A549 (cell line): ENCODE measurements around the gene CSTF3. TPM values are rescaled to one million over a fixed set of nuclear protein-coding genes. Genes with fewer than 3 reads are reported as not detected.

Experiments used
- ATAC-seq, 2 experiments: fragments of 200-7000 bp in 1 of 2; fragments of >200 bp in 1 of 2; cut with Nextera tagmentation in 1 of 2; cut with Tn5 transposase in 1 of 2; 3 replicates each; pipeline versions ENCODE4 v1.8.0 to v1.9.1; 2018 to 2020; ENCODE audit warnings: mild to moderate bottlenecking in 1 of 2, moderate library complexity in 1 of 2
- CTCF ChIA-PET: fragments of 300-600 bp; sonication (Branson Sonifier 250); formaldehyde crosslinking; extraction: SDS; loops from one replicate; lab custom pipeline; 2021; ENCODE audit warnings: antibody characterized with exemption, inconsistent platforms; lab: Yijun Ruan, JAX
- POLR2A ChIA-PET: fragments of 350-600 bp; formaldehyde crosslinking; extraction: SDS; loops from one replicate; lab custom pipeline; 2021; ENCODE audit warnings: antibody characterized with exemption, inconsistent platforms; lab: Yijun Ruan, JAX
- DNase-seq, 2 experiments: peaks; one replicate each; pipeline versions ENCODE4 v3.0.0 to v3.0.0-alpha.2; 2011 to 2016; ENCODE audit warnings: low read depth in 1 of 2, low spot score in 1 of 2
- FAIRE-seq: peaks from 2 replicates; lab custom pipeline; 2011; peaks lifted over from hg19 to GRCh38; lab: Jason Lieb, UNC
- H3K27ac ChIP-seq, 2 experiments: fragments of >200 bp; sonication (Bioruptor Twin); formaldehyde crosslinking; 3 replicates each; pipeline ENCODE4 v1.5.1; 2016 to 2017
- H3K4me1 ChIP-seq: fragments of >200 bp; sonication (Bioruptor Twin); formaldehyde crosslinking; 3 replicates; pipeline ENCODE4 v1.6.1; 2016
- H3K4me2 ChIP-seq: fragments of >200 bp; sonication (Bioruptor Twin); formaldehyde crosslinking; 3 replicates; pipeline ENCODE4 v1.6.1; 2016
- H3K4me3 ChIP-seq: fragments of >200 bp; sonication (Bioruptor Twin); formaldehyde crosslinking; 3 replicates; pipeline ENCODE4 v1.5.1; 2016
- H3K9me3 ChIP-seq: fragments of >200 bp; sonication (Bioruptor Twin); formaldehyde crosslinking; 3 replicates; pipeline ENCODE4 v1.6.1; 2016
- ATOH8 ChIP-seq: fragments of 250-450 bp; sonication (Bioruptor Pico); IDR thresholded peaks from 2 replicates; pipeline ENCODE4 v1.5.0; 2020; ENCODE audit warnings: low read depth, mild to moderate bottlenecking, moderate library complexity
- BCL3 ChIP-seq: fragments of >200 bp; sonication (Bioruptor Twin); formaldehyde crosslinking; IDR thresholded peaks from 3 replicates; pipeline ENCODE4 v1.6.1; 2016
- CBX2 ChIP-seq: fragments of 200-600 bp; sonication (generic); IDR thresholded peaks from 2 replicates; pipeline ENCODE4 v1.6.1; 2016; ENCODE audit warnings: low read depth, mild to moderate bottlenecking, borderline replicate concordance
- CHD4 ChIP-seq: fragments of 200-600 bp; sonication (generic); IDR thresholded peaks from 2 replicates; pipeline ENCODE4 v1.6.1; 2016; ENCODE audit warnings: antibody characterized with exemption, mild to moderate bottlenecking, borderline replicate concordance
- CTCF ChIP-seq: fragments of >200 bp; sonication (Bioruptor Twin); formaldehyde crosslinking; IDR thresholded peaks from 3 replicates; pipeline ENCODE4 v1.5.1; 2016
- ESRRA ChIP-seq: fragments of 150-350 bp; IDR thresholded peaks from 2 replicates; pipeline ENCODE4 v1.6.1; 2014; ENCODE audit warnings: mild to moderate bottlenecking, low read length, borderline replicate concordance
- FOXS1 ChIP-seq: fragments of 250-450 bp; sonication (Bioruptor Pico); IDR thresholded peaks from 2 replicates; pipeline ENCODE4 v1.5.0; 2020; ENCODE audit warnings: mild to moderate bottlenecking, moderate library complexity
- HDAC2 ChIP-seq: fragments of 200-600 bp; sonication (generic); IDR thresholded peaks from 2 replicates; pipeline ENCODE4 v1.6.1; 2016
- HEYL ChIP-seq: fragments of 250-450 bp; sonication (Bioruptor Pico); IDR thresholded peaks from 2 replicates; pipeline ENCODE4 v1.8.0; 2021; ENCODE audit warnings: mild to moderate bottlenecking, moderate library complexity
- HOXA7 ChIP-seq: fragments of 250-450 bp; sonication (Bioruptor Pico); IDR thresholded peaks from 2 replicates; pipeline ENCODE4 v1.5.0; 2020; ENCODE audit warnings: mild to moderate bottlenecking, moderate library complexity
- HOXB13 ChIP-seq: fragments of 250-450 bp; sonication (Bioruptor Pico); IDR thresholded peaks from 2 replicates; pipeline ENCODE4 v1.5.0; 2020; ENCODE audit warnings: low read depth, mild to moderate bottlenecking, moderate library complexity
- JUN ChIP-seq, 2 experiments: fragments of >200 bp; sonication (Bioruptor Twin); formaldehyde crosslinking; IDR thresholded peaks; 2 replicates in 1 of 2; 3 replicates in 1 of 2; pipeline ENCODE4 v1.6.1; 2016 to 2017
- KDM1A ChIP-seq: fragments of 200-600 bp; sonication (generic); IDR thresholded peaks from 2 replicates; pipeline ENCODE4 v1.6.1; 2016; ENCODE audit warnings: low read depth, mild to moderate bottlenecking
- MYC ChIP-seq: IDR thresholded peaks from 2 replicates; pipeline ENCODE4 v1.6.1; 2012; ENCODE audit warnings: mild to moderate bottlenecking, inconsistent platforms, low read length, improper control_type of control experiment, borderline replicate concordance
- NPAS2 ChIP-seq: fragments of 250-450 bp; sonication (Bioruptor Pico); IDR thresholded peaks from 2 replicates; pipeline ENCODE4 v1.8.0; 2022; ENCODE audit warnings: mild to moderate bottlenecking, moderate library complexity, borderline replicate concordance
- PBX3 ChIP-seq: IDR thresholded peaks from 2 replicates; pipeline ENCODE4 v1.6.1; 2012
- POLR2AphosphoS2 ChIP-seq: conservative IDR thresholded peaks from 2 replicates; pipeline ENCODE4 v1.6.1; 2012; ENCODE audit warnings: low read length, improper control_type of control experiment, inconsistent platforms
- RARB ChIP-seq: fragments of 250-450 bp; sonication (Bioruptor Pico); IDR thresholded peaks from 2 replicates; pipeline ENCODE4 v1.8.0; 2021; ENCODE audit warnings: mild to moderate bottlenecking, moderate library complexity
- RCOR1 ChIP-seq: fragments of 150-350 bp; IDR thresholded peaks from 2 replicates; pipeline ENCODE4 v1.6.1; 2014; ENCODE audit warnings: antibody characterized with exemption, low read length, low read depth
- RNF2 ChIP-seq: fragments of 200-600 bp; sonication (generic); IDR thresholded peaks from 2 replicates; pipeline ENCODE4 v1.6.1; 2016; ENCODE audit warnings: low read depth, mild to moderate bottlenecking, antibody characterized with exemption, moderate library complexity, borderline replicate concordance
- SMC3 ChIP-seq: fragments of >200 bp; sonication (Bioruptor Twin); formaldehyde crosslinking; IDR thresholded peaks from 3 replicates; pipeline ENCODE4 v1.6.1; 2018; ENCODE audit warnings: inconsistent platforms
- TP53 ChIP-seq: fragments of 250-450 bp; sonication (Bioruptor Pico); IDR thresholded peaks from 2 replicates; pipeline ENCODE4 v1.5.0; 2021; ENCODE audit warnings: mild to moderate bottlenecking, moderate library complexity
- USF2 ChIP-seq: fragments of 450-650 bp; IDR thresholded peaks from 2 replicates; pipeline ENCODE4 v1.6.1; 2014; ENCODE audit warnings: antibody characterized with exemption
- ZC3H11A ChIP-seq: fragments of 450-650 bp; IDR thresholded peaks from 2 replicates; pipeline ENCODE4 v1.6.1; 2014; ENCODE audit warnings: antibody characterized with exemption, mild to moderate bottlenecking
- ZSCAN20 ChIP-seq: fragments of 250-450 bp; sonication (Bioruptor Pico); IDR thresholded peaks from 2 replicates; pipeline ENCODE4 v1.8.0; 2022; ENCODE audit warnings: mild to moderate bottlenecking, moderate library complexity
- WGBS: methylation state at CpG from one replicate; pipeline ENCODE4 v1.1.6; 2017; ENCODE audit errors: missing lambda C conversion rate; 5-methylcytosine and 5-hydroxymethylcytosine counted together
- polyA plus RNA-seq, 4 experiments: library from polyadenylated mRNA; depleted of rRNA in 3 of 4; stranded (reverse); fragments of >200 nt; fragmentation: RNase III in 1 of 4; extraction: RNeasy Plus Mini Kit Qiagen cat#74134 plus additional on column Dnase treatment in 1 of 4; gene quantifications; 2 replicates in 3 of 4; 3 replicates in 1 of 4; pipeline ENCODE4 v1.2.3, GENCODE V29; 2011 to 2017

CSTF3 gene
- polyA plus RNA-seq, 2 of the 4 experiments (the other 2 are of a cell fraction) = 53.2 to 53.9 TPM

- ATAC-seq = no peak
- H3K4me1 ChIP-seq = no peaks in the 10 kb centered on the region
- H3K27ac ChIP-seq = no peak overlapping the region
- no peaks in the 10 kb centered on the region for H3K9me3 ChIP-seq
- POLR2A ChIA-PET = no interaction called here
- CTCF ChIA-PET = no interaction called here
- no peak overlapping the region for H3K4me3 ChIP-seq
- 91% methylated on average over 5 of the region's 5 CpGs for WGBS
- TF ChIP-seq HEYL (CRISPR knock-in tag) (no peak), ZC3H11A (peak; percentile 92)
- TF ChIP-seq, all 56 proteins: peak for 1
- FAIRE-seq (no peak), DNase-seq (no peak)
- no peak overlapping the region for H3K4me2 ChIP-seq
Measured at GRCh38 chr11:33172345-33172744, 11.1 kb upstream of the CSTF3 start.

- Histone ChIP-seq H3K27ac (no peak overlapping the region), H3K4me1 (peaks cover 7% of the 10 kb centered on the region; the same call in 2 of the 3 replicates), H3K4me3 (no peak overlapping the region), H3K4me2 (no peak overlapping the region), H3K9me3 (no peaks in the 10 kb centered on the region)
- FAIRE-seq (no peak), ATAC-seq (no peak), DNase-seq (no peak)
- TF ChIP-seq CBX2 = no peak
- TF ChIP-seq NPAS2 (CRISPR knock-in tag) = no peak
- TF ChIP-seq KDM1A = no peak
- no peak for TF ChIP-seq ATOH8 (CRISPR knock-in tag)
- no peak for TF ChIP-seq RARB
- no peak for TF ChIP-seq ESRRA
- no peak for TF ChIP-seq USF2
- TF ChIP-seq SMC3 = no peak
- TF ChIP-seq POLR2AphosphoS2 = no peak
- no peak for TF ChIP-seq HOXB13 (CRISPR knock-in tag)
- TF ChIP-seq ZSCAN20 (CRISPR knock-in tag) = no peak
- 95% methylated on average over 1 of the region's 1 CpG for WGBS
- ChIA-PET CTCF (interaction anchor here (0.8 to 1.7 kb wide), 3 partner anchors 37 to 517 kb away, joined by 3 to 4 read pairs (median 3); no protein-coding TSS in a partner anchor), POLR2A (no interaction called here)
Measured at GRCh38 chr11:33171251-33171650, 10.0 kb upstream of the CSTF3 start.

GRCh38 chr11:33168709-33169200 lies 7.5 kb upstream of the CSTF3 start:
- Histone ChIP-seq H3K9me3 (no peaks in the 10 kb centered on the region), H3K4me2 (no peak overlapping the region)
- DNase-seq = no peak
- CTCF ChIA-PET = no interaction called here
- TF ChIP-seq RARB (no peak), HOXB13 (CRISPR knock-in tag) (no peak), HOXA7 (no peak), BCL3 (no peak), CHD4 (no peak), RNF2 (no peak), RCOR1 (no peak)
- TF ChIP-seq, all 56 proteins: peak for 0
- Histone ChIP-seq H3K27ac (no peak overlapping the region), H3K4me1 (peaks cover 10% of the 10 kb centered on the region; the same call in 2 of the 3 replicates), H3K4me3 (no peak overlapping the region)
- 81% methylated on average over 4 of the region's 4 CpGs for WGBS
- POLR2A ChIA-PET = no interaction called here
- ATAC-seq (no peak), FAIRE-seq (no peak)

- Histone ChIP-seq H3K4me2 (peak overlapping the region; percentile 87; the same call in 2 of the 3 replicates), H3K4me1 (peaks cover 32% of the 10 kb centered on the region), H3K4me3 (no peak overlapping the region), H3K27ac (no peak overlapping the region), H3K9me3 (no peaks in the 10 kb centered on the region)
- FAIRE-seq (no peak), DNase-seq (no peak), ATAC-seq (no peak)
- 93% methylated on average over 8 of the region's 8 CpGs for WGBS
- ChIA-PET POLR2A (no interaction called here), CTCF (interaction anchor here (0.7 to 1.3 kb wide), 2 partner anchors 13 to 525 kb away, joined by 3 to 4 read pairs; no protein-coding TSS in a partner anchor)
- TF ChIP-seq TP53 (CRISPR knock-in tag) (no peak), MYC (no peak), PBX3 (no peak), ATOH8 (CRISPR knock-in tag) (no peak), FOXS1 (CRISPR knock-in tag) (no peak), CTCF (no peak), JUN (IDR thresholded peaks at IDR 0.05) (no peak), HDAC2 (no peak), CBX2 (no peak)
Measured at GRCh38 chr11:33162831-33163230, 1.6 kb upstream of the CSTF3 start.
